Heart right ventricle (tissue), 16 donors: ENCODE data around the gene SPATA3. TPM values are rescaled to one million over a fixed set of nuclear protein-coding genes. Genes with fewer than 3 reads are reported as not detected.

Experiments used
- ATAC-seq, 8 donors: fragments of 200-7000 bp; cut with Tn5 transposase; one replicate each; pipeline ENCODE4 v1.9.1; 2020; ENCODE audit warnings: mild to moderate bottlenecking in 8 of 8, moderate library complexity in 8 of 8, moderate number of reproducible peaks in 1 of 8
- DNase-seq, 2 donors: peaks; one replicate each; pipeline ENCODE4 v3.0.0-alpha.2; 2020
- H3K27ac ChIP-seq, 10 donors: fragments of 200-600 bp; sonication (generic) in 2 of 10; one replicate each; pipeline versions ENCODE4 v1.5.0 to v1.8.0; 2020 to 2022; ENCODE audit warnings: mild to moderate bottlenecking in 3 of 10
- H3K27me3 ChIP-seq, 7 donors: fragments of 200-600 bp; one replicate each; pipeline ENCODE4 v1.8.0; 2021 to 2022; ENCODE audit warnings: mild to moderate bottlenecking in 2 of 7
- H3K36me3 ChIP-seq, 9 donors: fragments of 200-600 bp; sonication (generic) in 1 of 9; one replicate each; pipeline versions ENCODE4 v1.5.0 to v1.8.0; 2020 to 2022; ENCODE audit warnings: mild to moderate bottlenecking in 2 of 9
- H3K4me1 ChIP-seq, 9 donors: fragments of 200-600 bp; sonication (generic) in 1 of 9; one replicate each; pipeline versions ENCODE4 v1.5.0 to v1.8.0; 2020 to 2022; ENCODE audit warnings: mild to moderate bottlenecking in 4 of 9
- H3K4me3 ChIP-seq, 10 donors: fragments of 200-600 bp; sonication (generic) in 2 of 10; one replicate each; pipeline versions ENCODE4 v1.5.0 to v1.8.0; 2020 to 2022; ENCODE audit warnings: mild to moderate bottlenecking in 7 of 10, moderate library complexity in 2 of 10
- H3K9me3 ChIP-seq, 11 donors: fragments of 200-600 bp in 10 of 11; sonication (generic) in 2 of 11; one replicate each; pipeline versions ENCODE4 v1.5.0 to v1.8.0; 2013 to 2022; ENCODE audit warnings: mild to moderate bottlenecking in 2 of 11, control low read depth in 1 of 11, moderate library complexity in 1 of 11
- CTCF ChIP-seq, 9 donors: fragments of 200-600 bp; sonication (generic) in 2 of 9; IDR thresholded peaks; one replicate each; pipeline versions ENCODE4 v1.5.0 to v1.8.0; 2021 to 2022; ENCODE audit warnings: antibody characterized with exemption in 9 of 9, mild to moderate bottlenecking in 5 of 9, moderate library complexity in 1 of 9
- WGBS, 2 donors: extraction: QIAGEN DNeasy Blood & Tissue Kit; methylation state at CpG; one replicate each; pipeline ENCODE4 v1.1.7; 2013; ENCODE audit warnings: inconsistent platforms in 1 of 2; 5-methylcytosine and 5-hydroxymethylcytosine counted together
- intact Hi-C, 10 donors: fragments of 100-400 bp; cut with DNase I; formaldehyde crosslinking; loops; one replicate each; pipeline versions ENCODE4 v1.11.1 to v1.14.2; 2022
- polyA plus RNA-seq, 2 donors: library from polyadenylated mRNA; stranded (reverse); fragments of 200-250 nt; gene quantifications; one replicate each; pipeline ENCODE4 v1.2.3, GENCODE V29; 2013
- total RNA-seq, 10 donors: library from RNA; stranded (reverse); fragmentation: NEBNext Ultra II Directional in 3 of 10; extraction: Animal tissue kit (Norgen Biotek cat#: 25700) in 3 of 10; gene quantifications; one replicate each; pipeline versions ENCODE4 v1.2.1 to v1.2.4, GENCODE V29; 2021 to 2023
- donor health status: Arrhythmogenic right ventricular cardiomyopathy.
- donor health status: ischemic (EF 13 %, LVEDD 7.1; RV severe dilation, severe dysfunction).
- donor health status: healthy with polysubstance abuse.
- donor health status: DM: no; HTN: yes; CAD: no.
- donor health status: DM: no; HTN: no; CAD: no.
- donor health status: ischemic (EF 25% LVEDD 6.9; RV normal size, moderate dysfunction).
- donor health status: ischemic (EF 25% LVEDD 5.7; RV mildly dilated, moderate dysfunction).
- donor health status: healthy.
- donor health status: DM: yes; HTN: yes; CAD: no.
- donor health status: Ischemic cardiomyopathy.
- donor health status: ischemic (EF 35%, LVEDD 5.7; RV mildly dilated, moderate dysfunction).
- donor health status: nonischemic (EF 11% LVEDD 7.7; RV severe dilation, severe dysfunction).
- donor health status: DM: yes; HTN: yes; CAD: no.
- donor health status: PGD.
- donor health status: ischemic (EF 29% LVEDD 5.4; RV normal size, mild dysfunction).
- donor health status: nonischemic (EF 23%, LVEDD 6.1; RV moderate dilation, normal function).

Gene SPATA3
- total and polyA plus RNA-seq, 12 donors: not detected

- intact Hi-C loops: no loop called here
- Histone ChIP-seq H3K27ac (no peak overlapping the region), H3K4me3 (no peak overlapping the region), H3K9me3 (no peaks in the 10 kb centered on the region), H3K4me1 (no peaks in the 10 kb centered on the region), H3K27me3 (peaks cover 0 to 54% (median 36%) of the 10 kb centered on the region in 7 donors), H3K36me3 (no peaks in the 10 kb centered on the region)
- ATAC-seq (no peak), DNase-seq (no peak)
- no peak for TF ChIP-seq CTCF (IDR thresholded peaks at IDR 0.05)
- WGBS, 2 donors: 74 to 78% methylated on average over 3 of the region's 3 CpGs
These were observed 34.8 kb downstream of the SPATA3 start for GRCh38 chr2:231030725-231031124.

GRCh38 chr2:231032575-231033140, 36.7 kb downstream of the SPATA3 start:
- Histone ChIP-seq H3K36me3 (no peaks in the 10 kb centered on the region), H3K27ac (no peak overlapping the region), H3K27me3 (peaks cover 5 to 70% (median 48%) of the 10 kb centered on the region in 7 donors), H3K4me1 (no peaks in the 10 kb centered on the region), H3K9me3 (no peaks in the 10 kb centered on the region), H3K4me3 (no peak overlapping the region)
- no peak for TF ChIP-seq CTCF (IDR thresholded peaks at IDR 0.05)
- DNase-seq: no peak
- no peak for ATAC-seq
- intact Hi-C loops: no loop called here
- WGBS, 2 donors: 72 to 74% methylated on average over 5 of the region's 5 CpGs

- no peak for TF ChIP-seq CTCF (IDR thresholded peaks at IDR 0.05)
- Histone ChIP-seq H3K27me3 (peaks cover 10 to 71% (median 53%) of the 10 kb centered on the region in 7 donors), H3K9me3 (no peaks in the 10 kb centered on the region), H3K27ac (no peak overlapping the region), H3K4me1 (peaks cover 0 to 3% (median 0%) of the 10 kb centered on the region in 9 donors), H3K36me3 (no peaks in the 10 kb centered on the region), H3K4me3 (no peak overlapping the region)
- 63 to 70% methylated on average over 10 to 11 of the region's 11 CpGs for WGBS, 2 donors
- ATAC-seq: no peak
- intact Hi-C loops: no loop called here
- DNase-seq: no peak
These were observed 37.5 kb downstream of the SPATA3 start for GRCh38 chr2:231033147-231034132.

- no peak for TF ChIP-seq CTCF (IDR thresholded peaks at IDR 0.05)
- intact Hi-C loops: no loop called here
- H3K27me3 ChIP-seq: peaks cover 11 to 76% (median 61%) of the 10 kb centered on the region in 7 donors
- no peak overlapping the region for H3K27ac ChIP-seq
- WGBS, 2 donors: 38 to 51% methylated on average over 4 of the region's 4 CpGs
- H3K4me1 ChIP-seq: peaks cover 0 to 3% (median 0%) of the 10 kb centered on the region in 9 donors
- no peaks in the 10 kb centered on the region for H3K9me3 ChIP-seq
- ATAC-seq (no peak), DNase-seq (no peak)
- no peaks in the 10 kb centered on the region for H3K36me3 ChIP-seq
- H3K4me3 ChIP-seq: no peak overlapping the region
These were observed 38.5 kb downstream of the SPATA3 start for GRCh38 chr2:231034291-231034882.
